KMS-11 (cell line): Measurements from ENCODE around the gene RAP1GAP2.

Experiments
- H2AFZ ChIP-seq: fragments of 200-600 bp; sonication (generic); 2 replicates; pipeline ENCODE4 v1.6.1; 2016; ENCODE audit warnings: antibody characterized with exemption, mixed run types, low read depth
- H3K27ac ChIP-seq: fragments of 200-600 bp; sonication (generic); 2 replicates; pipeline ENCODE4 v1.6.1; 2016; ENCODE audit warnings: mild to moderate bottlenecking, mixed run types
- H3K27me3 ChIP-seq: fragments of 200-600 bp; sonication (generic); 2 replicates; pipeline ENCODE4 v1.6.1; 2017; ENCODE audit warnings: mild to moderate bottlenecking, low read depth, mixed run types, moderate library complexity; ENCODE audit not compliant: insufficient read depth
- H3K36me3 ChIP-seq: fragments of 200-600 bp; sonication (generic); 2 replicates; pipeline ENCODE4 v1.6.1; 2017; ENCODE audit warnings: mild to moderate bottlenecking, mixed run types; ENCODE audit not compliant: insufficient read depth
- H3K4me1 ChIP-seq: fragments of 200-600 bp; sonication (generic); 2 replicates; pipeline ENCODE4 v1.6.1; 2016; ENCODE audit warnings: mild to moderate bottlenecking, low read depth, mixed run types; ENCODE audit not compliant: poor library complexity, severe bottlenecking
- H3K4me2 ChIP-seq: fragments of 200-600 bp; sonication (generic); 2 replicates; pipeline ENCODE4 v1.7.0; 2016; ENCODE audit warnings: mild to moderate bottlenecking, mixed run types
- H3K4me3 ChIP-seq: fragments of 200-600 bp; sonication (generic); IDR thresholded peaks from 2 replicates; pipeline ENCODE4 v1.6.1; 2017; ENCODE audit warnings: low read depth, low read length, mixed read lengths; ENCODE audit not compliant: insufficient read depth
- H3K79me2 ChIP-seq: fragments of 200-600 bp; sonication (generic); 2 replicates; pipeline ENCODE4 v1.6.1; 2016; ENCODE audit warnings: low read depth, mixed run types; ENCODE audit not compliant: insufficient read depth
- H3K9ac ChIP-seq: fragments of 200-600 bp; sonication (generic); 2 replicates; pipeline ENCODE4 v1.6.1; 2016; ENCODE audit warnings: mild to moderate bottlenecking, mixed run types
- H4K20me1 ChIP-seq: fragments of 200-600 bp; sonication (generic); 2 replicates; pipeline ENCODE4 v1.6.1; 2016; ENCODE audit warnings: mild to moderate bottlenecking, mixed run types; ENCODE audit not compliant: insufficient read depth
- CTCF ChIP-seq: fragments of 200-600 bp; sonication (generic); conservative IDR thresholded peaks from 2 replicates; pipeline ENCODE4 v1.6.1; 2017; ENCODE audit warnings: low read depth, mild to moderate bottlenecking, antibody characterized with exemption, low read length, moderate library complexity, mixed read lengths

RAP1GAP2 gene

DNA sequence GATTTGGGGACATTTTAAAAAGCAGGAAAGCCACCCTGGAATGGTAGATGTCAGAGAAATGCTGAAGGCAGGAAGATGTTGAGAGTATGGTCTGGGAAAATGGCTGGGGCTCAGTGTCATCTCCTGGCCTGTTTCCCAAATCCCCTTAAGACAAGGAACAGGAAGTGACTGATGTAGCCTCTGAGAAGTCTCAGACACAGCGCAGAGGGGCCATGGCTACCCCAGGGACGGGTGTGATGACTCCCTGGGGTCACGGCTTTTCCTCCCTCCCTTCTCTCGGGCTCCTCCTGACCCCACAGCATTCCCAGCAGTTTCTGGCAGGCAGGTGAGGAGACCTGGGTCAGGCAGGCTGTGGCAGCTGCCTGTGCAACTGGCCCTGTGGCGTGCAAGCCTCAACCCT, 45.4 kb downstream of the RAP1GAP2 start:
- no peaks in the 10 kb centered on the region for H3K79me2 ChIP-seq
- no peaks in the 10 kb centered on the region for H3K4me1 ChIP-seq
- H3K4me2 ChIP-seq = no peak overlapping the region
- no peak overlapping the region for H2AFZ ChIP-seq
- no peak overlapping the region for H3K9ac ChIP-seq
- H3K36me3 ChIP-seq = no peaks in the 10 kb centered on the region
- no peaks in the 10 kb centered on the region for H4K20me1 ChIP-seq
- no peak overlapping the region for H3K4me3 ChIP-seq
- TF ChIP-seq CTCF = no peak
- H3K27me3 ChIP-seq = peaks cover 15% of the 10 kb centered on the region; the same call in 1 of the 2 replicates
- H3K27ac ChIP-seq = no peak overlapping the region

DNA sequence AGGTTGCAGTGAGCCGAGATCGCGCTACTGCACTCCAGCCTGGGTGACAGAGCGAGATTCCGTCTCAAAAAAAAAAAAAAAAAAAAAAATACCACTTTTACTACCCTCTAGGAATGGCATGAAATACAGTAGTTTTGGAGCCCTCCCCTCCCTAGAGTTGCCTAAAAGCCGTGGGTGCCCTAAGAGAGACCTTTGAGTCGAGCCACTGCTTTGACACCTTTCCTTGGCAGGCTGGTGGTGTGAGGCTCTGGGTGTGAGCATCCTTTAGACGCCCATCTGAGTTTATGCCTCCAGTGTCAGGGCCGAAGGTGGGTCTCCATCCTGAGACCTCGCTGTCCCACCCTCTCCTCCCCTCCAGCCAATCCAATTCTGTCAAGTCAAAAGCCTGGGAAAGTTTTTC, 46.2 kb downstream of the RAP1GAP2 start:
- Histone ChIP-seq H2AFZ (no peak overlapping the region), H3K4me1 (no peaks in the 10 kb centered on the region), H3K27ac (no peak overlapping the region), H3K79me2 (no peaks in the 10 kb centered on the region), H4K20me1 (no peaks in the 10 kb centered on the region), H3K4me2 (no peak overlapping the region), H3K4me3 (no peak overlapping the region), H3K36me3 (no peaks in the 10 kb centered on the region), H3K27me3 (peaks cover 21% of the 10 kb centered on the region; the same call in 1 of the 2 replicates), H3K9ac (no peak overlapping the region)
- TF ChIP-seq CTCF = no peak

DNA sequence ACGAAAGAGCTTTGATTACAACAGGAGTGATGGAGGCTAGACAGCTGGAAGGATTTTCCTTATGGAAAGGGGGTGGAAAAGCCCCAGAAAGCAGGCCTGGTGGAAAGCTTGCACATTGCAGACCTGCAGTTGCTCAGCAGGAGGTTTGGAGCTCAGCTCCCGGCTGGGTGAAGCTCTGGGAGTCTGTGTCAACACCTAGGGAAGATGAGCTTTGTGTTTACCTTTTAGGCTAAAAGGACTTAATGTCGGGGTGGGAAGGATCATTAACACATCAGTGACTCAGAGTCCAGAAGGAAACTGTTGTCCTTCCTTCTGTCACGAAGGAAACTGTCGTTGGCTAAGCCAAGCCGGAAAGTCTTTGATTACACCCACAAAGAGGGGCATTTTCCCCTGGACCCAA, 48.2 kb downstream of the RAP1GAP2 start:
- H3K79me2 ChIP-seq = no peaks in the 10 kb centered on the region
- no peak overlapping the region for H3K9ac ChIP-seq
- no peak for TF ChIP-seq CTCF
- no peak overlapping the region for H2AFZ ChIP-seq
- no peaks in the 10 kb centered on the region for H4K20me1 ChIP-seq
- H3K27me3 ChIP-seq = peaks cover 29% of the 10 kb centered on the region; the same call in 1 of the 2 replicates
- no peak overlapping the region for H3K4me2 ChIP-seq
- no peaks in the 10 kb centered on the region for H3K4me1 ChIP-seq
- no peak overlapping the region for H3K4me3 ChIP-seq
- no peak overlapping the region for H3K27ac ChIP-seq
- H3K36me3 ChIP-seq = no peaks in the 10 kb centered on the region

- no peak for TF ChIP-seq CTCF
- Histone ChIP-seq H3K27ac (no peak overlapping the region), H3K79me2 (no peaks in the 10 kb centered on the region), H3K9ac (no peak overlapping the region), H2AFZ (no peak overlapping the region), H4K20me1 (no peaks in the 10 kb centered on the region), H3K4me2 (no peak overlapping the region), H3K27me3 (peaks cover 31% of the 10 kb centered on the region; the same call in 1 of the 2 replicates), H3K4me1 (no peaks in the 10 kb centered on the region), H3K4me3 (no peak overlapping the region), H3K36me3 (no peaks in the 10 kb centered on the region)
These were observed 51.4 kb downstream of the RAP1GAP2 start for GRCh38 chr17:2847381-2848333.
